ENCODE measurements around the gene TM9SF1. TPM values are rescaled to one million over a fixed set of nuclear protein-coding genes. Genes with fewer than 3 reads are reported as not detected.
A peak's percentile ranks its signal among the peaks of the same experiment; 100 is the strongest.

Gene TM9SF1
- total RNA-seq, 1 experiment from 2014 or later: 67.8 TPM

GRCh38 chr14:24232121-24232644, 36.9 kb upstream of the TM9SF1 start, which contains the start of gene NEDD8:
TSS of gene NEDD8 (minus strand) at chr14:24232367. CDS start at chr14:24232267, 100 bp downstream.
- Mint-ChIP-seq H3K36me3 (ENCODE audit: insufficient read depth, unreplicated experiment) (peaks cover 52% of the 10 kb centered on the region), H3K4me3 (ENCODE audit: unreplicated experiment) (peak within 1 kb of the TSS; percentile 77), H3K9me3 (ENCODE audit: unreplicated experiment) (no peaks in the 10 kb centered on the region), H3K4me1 (ENCODE audit: insufficient read depth, unreplicated experiment) (peaks cover 24% of the 10 kb centered on the region), H3K27me3 (ENCODE audit: insufficient read depth, unreplicated experiment) (no peaks in the 10 kb centered on the region), H3K27ac (ENCODE audit: low read depth, unreplicated experiment) (peak within 1 kb of the TSS; percentile 70)
- peak; percentile 98 for DNase-seq (ENCODE audit: unreplicated experiment)
- no peak for TF ChIP-seq CTCF (IDR thresholded peaks at IDR 0.05; ENCODE audit: unreplicated experiment)
- BruUV-seq (replicated peaks): no TSS peak
- intact Hi-C loops (cut with micrococcal nuclease): loop anchor here (1.0 kb wide), 1 partner anchor 16 kb away; the partner anchor contains the start of gene MDP1
- ChIA-PET CTCF (interaction anchor here (0.6 to 17.7 kb wide), 6 partner anchors 10 to 1129 kb away, joined by 3 to 414 read pairs (median 3); partner anchors contain the start of genes DHRS1, NOP9 and TINF2), POLR2A (interaction anchor here (0.7 to 2.8 kb wide), 13 partner anchors 10 to 96 kb away, joined by 3 to 45 read pairs (median 7); partner anchors contain the start of genes CHMP4A, DHRS1, IPO4 and LTB4R2)

- H3K4me1 Mint-ChIP-seq (ENCODE audit: insufficient read depth, unreplicated experiment): peaks cover 26% of the 10 kb centered on the region
- H3K36me3 Mint-ChIP-seq (ENCODE audit: insufficient read depth, unreplicated experiment): peaks cover 48% of the 10 kb centered on the region
Measured at GRCh38 chr14:24231263-24232120, 36.3 kb upstream of the TM9SF1 start.

GRCh38 chr14:24228902-24229301, 33.7 kb upstream of the TM9SF1 start:
- DNase-seq (ENCODE audit: unreplicated experiment): no peak

More at GRCh38 chr14:24231263-24232120, 36.3 kb upstream of the TM9SF1 start:
- peak overlapping the region; percentile 77 for H3K4me3 Mint-ChIP-seq (ENCODE audit: unreplicated experiment)
- intact Hi-C loops (cut with micrococcal nuclease): loop anchor here (1.0 kb wide), 1 partner anchor 15 kb away; the partner anchor contains the start of gene MDP1
- no peaks in the 10 kb centered on the region for H3K27me3 Mint-ChIP-seq (ENCODE audit: insufficient read depth, unreplicated experiment)
- BruUV-seq (replicated peaks): TSS peak; percentile 61
- H3K27ac Mint-ChIP-seq (ENCODE audit: low read depth, unreplicated experiment): peak overlapping the region; percentile 70
- H3K9me3 Mint-ChIP-seq (ENCODE audit: unreplicated experiment): no peaks in the 10 kb centered on the region
- no peak for TF ChIP-seq CTCF (IDR thresholded peaks at IDR 0.05; ENCODE audit: unreplicated experiment)
- ChIA-PET CTCF (interaction anchor here (0.6 to 1.2 kb wide), 9 partner anchors 15 to 582 kb away, joined by 3 to 5 read pairs (median 3); partner anchors contain the start of gene CIDEB), POLR2A (interaction anchor here (0.6 to 2.5 kb wide), 16 partner anchors 11 to 659 kb away, joined by 3 to 14 read pairs (median 3); partner anchors contain the start of genes CHMP4A, IPO4, MDP1 and RNF31)
- peak; percentile 23 for DNase-seq (ENCODE audit: unreplicated experiment)

More at GRCh38 chr14:24228902-24229301, 33.7 kb upstream of the TM9SF1 start:
- no peak overlapping the region for H3K27ac Mint-ChIP-seq (ENCODE audit: low read depth, unreplicated experiment)
- ChIA-PET POLR2A (interaction anchor here (0.6 to 1.6 kb wide), 5 partner anchors 9 to 71 kb away, joined by 3 to 5 read pairs (median 3); partner anchors contain the start of genes DHRS1, MDP1 and NOP9), CTCF (interaction anchor here (0.8 to 1.9 kb wide), 2 partner anchors 69 to 79 kb away, joined by 3 to 9 read pairs; partner anchors contain the start of gene CIDEB)
- no peaks in the 10 kb centered on the region for H3K9me3 Mint-ChIP-seq (ENCODE audit: unreplicated experiment)
- no peak for TF ChIP-seq CTCF (IDR thresholded peaks at IDR 0.05; ENCODE audit: unreplicated experiment)
- BruUV-seq (replicated peaks): no TSS peak
- peaks cover 50% of the 10 kb centered on the region for H3K36me3 Mint-ChIP-seq (ENCODE audit: insufficient read depth, unreplicated experiment)
- peaks cover 26% of the 10 kb centered on the region for H3K4me1 Mint-ChIP-seq (ENCODE audit: insufficient read depth, unreplicated experiment)
- no peak overlapping the region for H3K4me3 Mint-ChIP-seq (ENCODE audit: unreplicated experiment)
- no peaks in the 10 kb centered on the region for H3K27me3 Mint-ChIP-seq (ENCODE audit: insufficient read depth, unreplicated experiment)
- intact Hi-C loops (cut with micrococcal nuclease): no loop called here

Measured in MCF 10A (cell line).